OCI-LY3 (cell line): Measurements from ENCODE around the gene SPRN.

Source experiments
- CTCF ChIP-seq: fragments of 200-600, 300-600 bp; sonication (generic); IDR thresholded peaks from 2 replicates; pipeline ENCODE4 v1.5.1; 2014; ENCODE audit warnings: antibody characterized with exemption, low read length, low read depth
- EZH2phosphoT487 ChIP-seq: fragments of 200-600 bp; shearing (Covaris generic); IDR thresholded peaks from 2 replicates; pipeline ENCODE4 v1.6.1; 2018; ENCODE audit warnings: antibody characterized with exemption, mixed run types, low read depth

GRCh38 chr10:133466683-133467275 is 42.4 kb upstream of the SPRN start:
- no peak for TF ChIP-seq CTCF
- no peak for TF ChIP-seq EZH2phosphoT487
